KOPT-K1 (cell line): ENCODE measurements around the gene SSR2.
"Not testable (repeated sequence)": the region's sequence is repeated elsewhere in the genome, so short reads cannot be mapped to it uniquely, and the experiment has no call there.

ENCODE experiments used
- H3K27ac ChIP-seq: fragments of 200-600 bp; sonication (generic); 2 replicates; pipeline ENCODE4 v1.5.1; 2016; ENCODE audit warnings: antibody characterized with exemption, mild to moderate bottlenecking, low read depth, low read length; ENCODE audit not compliant: poor library complexity, severe bottlenecking
- H3K36me3 ChIP-seq: fragments of 200-600 bp; sonication (generic); 2 replicates; pipeline ENCODE4 v1.5.1; 2017; ENCODE audit warnings: antibody characterized with exemption, mild to moderate bottlenecking, low read length, moderate library complexity; ENCODE audit not compliant: insufficient read depth
- H3K9me3 ChIP-seq: fragments of 200-600 bp; sonication (generic); 2 replicates; pipeline ENCODE4 v1.5.1; 2017; ENCODE audit warnings: antibody characterized with exemption, low read length, mild to moderate bottlenecking; ENCODE audit not compliant: insufficient read depth, poor library complexity, severe bottlenecking

The SSR2 gene

GRCh38 chr1:156053768-156054499 is 33.2 kb upstream of the SSR2 start, which contains the start of gene UBQLN4:
Gene UBQLN4 (minus strand): TSS chr1:156053798. CDS start chr1:156053701, 97 bp downstream.
- peak within 1 kb of the TSS; percentile 83 for H3K27ac ChIP-seq
- peaks cover 42% of the 10 kb centered on the region for H3K36me3 ChIP-seq

GRCh38 chr1:156052862-156053767 is 32.4 kb upstream of the SSR2 start:
- Histone ChIP-seq H3K27ac (peak overlapping the region; percentile 83), H3K9me3 (no peaks in the 10 kb centered on the region), H3K36me3 (peaks cover 43% of the 10 kb centered on the region)

More at GRCh38 chr1:156053768-156054499, 33.2 kb upstream of the SSR2 start, which contains the start of gene UBQLN4:
- H3K9me3 ChIP-seq: no peaks in the 10 kb centered on the region

- Histone ChIP-seq H3K36me3 (peaks cover 51% of the 10 kb centered on the region), H3K27ac (no peak overlapping the region), H3K9me3 (no peaks in the 10 kb centered on the region)
Observed at GRCh38 chr1:156051011-156051725, 30.4 kb upstream of the SSR2 start.

GRCh38 chr1:156050376-156050775 is 29.6 kb upstream of the SSR2 start:
- Histone ChIP-seq H3K9me3 (no peaks in the 10 kb centered on the region), H3K36me3 (peaks cover 54% of the 10 kb centered on the region)

GRCh38 chr1:156048663-156049258 is 28.0 kb upstream of the SSR2 start:
- H3K9me3 ChIP-seq: no peaks in the 10 kb centered on the region
- peaks cover 70% of the 10 kb centered on the region for H3K36me3 ChIP-seq
- no peak overlapping the region for H3K27ac ChIP-seq

More at GRCh38 chr1:156050376-156050775, 29.6 kb upstream of the SSR2 start:
- H3K27ac ChIP-seq: no peak overlapping the region

- Histone ChIP-seq H3K9me3 (no peaks in the 10 kb centered on the region), H3K27ac (no peak overlapping the region), H3K36me3 (peaks cover 86% of the 10 kb centered on the region)
Observed at GRCh38 chr1:156045076-156045475, 24.3 kb upstream of the SSR2 start.

GRCh38 chr1:156042828-156043227 is 22.1 kb upstream of the SSR2 start:
- H3K27ac ChIP-seq: no peak overlapping the region
- peaks cover 77% of the 10 kb centered on the region for H3K36me3 ChIP-seq
- H3K9me3 ChIP-seq: no peaks in the 10 kb centered on the region

GRCh38 chr1:156034991-156035390 is 14.2 kb upstream of the SSR2 start:
- H3K27ac ChIP-seq, H3K9me3 ChIP-seq: not testable (repeated sequence)
- H3K36me3 ChIP-seq: peaks cover 26% of the 10 kb centered on the region

GRCh38 chr1:156033011-156033410 is 12.3 kb upstream of the SSR2 start:
- Histone ChIP-seq H3K36me3 (peaks cover 13% of the 10 kb centered on the region), H3K9me3 (no peaks in the 10 kb centered on the region), H3K27ac (no peak overlapping the region)

GRCh38 chr1:156026588-156026987 is 5.8 kb upstream of the SSR2 start:
- Histone ChIP-seq H3K36me3 (no peaks in the 10 kb centered on the region), H3K9me3 (no peaks in the 10 kb centered on the region), H3K27ac (no peak overlapping the region)

GRCh38 chr1:156025876-156026275 is 5.1 kb upstream of the SSR2 start:
- no peaks in the 10 kb centered on the region for H3K9me3 ChIP-seq
- no peaks in the 10 kb centered on the region for H3K36me3 ChIP-seq
- H3K27ac ChIP-seq: no peak overlapping the region

GRCh38 chr1:156024801-156025200 is 4.0 kb upstream of the SSR2 start:
- Histone ChIP-seq H3K9me3 (no peaks in the 10 kb centered on the region), H3K27ac (no peak overlapping the region), H3K36me3 (peaks cover under 1% of the 10 kb centered on the region; the same call in 1 of the 2 replicates)

- Histone ChIP-seq H3K36me3 (peaks cover 29% of the 10 kb centered on the region), H3K27ac (no peak overlapping the region)
Observed at GRCh38 chr1:156021954-156022353, 1.2 kb upstream of the SSR2 start.

GRCh38 chr1:156021093-156021428 is 310 bp upstream of the SSR2 start:
- H3K9me3 ChIP-seq: no peaks in the 10 kb centered on the region
- peak overlapping the region; percentile 63 for H3K27ac ChIP-seq
- peaks cover 37% of the 10 kb centered on the region for H3K36me3 ChIP-seq

More at GRCh38 chr1:156021954-156022353, 1.2 kb upstream of the SSR2 start:
- H3K9me3 ChIP-seq: no peaks in the 10 kb centered on the region
